Psoas muscle (tissue), 8 donors: ENCODE results near the gene NLN. TPM values are rescaled to one million over a fixed set of nuclear protein-coding genes. Genes with fewer than 3 reads are reported as not detected.
A peak's percentile ranks its signal among the peaks of the same experiment; 100 is the strongest.
"Not testable (repeated sequence)": the region's sequence is repeated elsewhere in the genome, so short reads cannot be mapped to it uniquely, and the experiment has no call there.

Experiments used
- ATAC-seq, 4 donors: fragments of 200-7000 bp; cut with Tn5 transposase; one replicate each; pipeline ENCODE4 v1.9.1; 2020; ENCODE audit warnings: moderate library complexity in 3 of 4, mild to moderate bottlenecking in 2 of 4
- DNase-seq, 2 donors: peaks; one replicate each; pipeline ENCODE4 v3.0.0-alpha.2; 2020
- H3K27ac ChIP-seq: fragments of 200-600 bp; one replicate; pipeline ENCODE4 v1.8.0; 2022
- H3K27me3 ChIP-seq, 3 donors: fragments of 200-600 bp in 1 of 3; one replicate each; pipeline versions ENCODE4 v1.6.1 to v1.8.0; 2013 to 2022; ENCODE audit warnings: low read length in 2 of 3, mild to moderate bottlenecking in 2 of 3, moderate library complexity in 1 of 3; ENCODE audit not compliant: insufficient read depth in 3 of 3
- H3K36me3 ChIP-seq, 2 donors: fragments of 200-600 bp in 1 of 2; one replicate each; pipeline versions ENCODE4 v1.6.1 to v1.8.0; 2013 to 2022; ENCODE audit warnings: low read depth in 1 of 2, mild to moderate bottlenecking in 1 of 2, moderate library complexity in 1 of 2; ENCODE audit not compliant: insufficient read depth in 1 of 2
- H3K4me1 ChIP-seq: fragments of 200-600 bp; one replicate; pipeline ENCODE4 v1.8.0; 2022
- H3K4me3 ChIP-seq: fragments of 200-600 bp; one replicate; pipeline ENCODE4 v1.8.0; 2022; ENCODE audit warnings: mild to moderate bottlenecking
- H3K9me3 ChIP-seq: fragments of 200-600 bp; one replicate; pipeline ENCODE4 v1.8.0; 2022
- WGBS, 3 donors: extraction: QIAGEN DNeasy Blood & Tissue Kit; methylation state at CpG; one replicate each; pipeline versions ENCODE4 v1.1.6 to v1.1.7; 2013; 5-methylcytosine and 5-hydroxymethylcytosine counted together
- intact Hi-C, 2 donors: fragments of 100-400 bp; cut with DNase I; formaldehyde crosslinking; loops; one replicate each; pipeline versions ENCODE4 v1.11.0 to v1.14.2; 2022
- polyA plus RNA-seq, 3 donors: library from polyadenylated mRNA; stranded (reverse); fragments of 200-250 nt; gene quantifications; one replicate each; pipeline ENCODE4 v1.2.3, GENCODE V29; 2013
- total RNA-seq, 4 donors: library from RNA; stranded (reverse); fragmentation: NEBNext Ultra II Directional in 2 of 4; extraction: Animal tissue kit (Norgen Biotek cat#: 25700) in 2 of 4; gene quantifications; one replicate each; pipeline versions ENCODE4 v1.2.1 to v1.2.4, GENCODE V29; 2021 to 2023
- TF ChIP-seq, protein P1 (sequence below): fragments of 200-600 bp; IDR thresholded peaks from one replicate; pipeline ENCODE4 v1.8.0; 2022; ENCODE audit warnings: antibody characterized with exemption
- donor health status: healthy with polysubstance abuse.
- donor health status: DM: no; HTN: no; CAD: no; lungs with moderate emphysema.
- donor health status: Bipolar disorder and iron deficiency.
- donor health status: healthy.
- donor health status: DM: yes; HTN: yes; CAD: no.
- donor health status: DM: no; HTN: no; CAD: no.
- donor health status: DM: no; HTN: no; CAD: no.
- donor health status: DM: yes; HTN: yes; CAD: no.

NLN gene
- total and polyA plus RNA-seq, 7 donors = 9.8 to 69.9 (median 31.4) TPM

- Histone ChIP-seq H3K27ac (peak overlapping the region; percentile 39), H3K9me3 (no peaks in the 10 kb centered on the region), H3K27me3 (peaks cover 0 to 2% (median 0%) of the 10 kb centered on the region in 3 donors), H3K36me3 (no peaks in the 10 kb centered on the region), H3K4me3 (no peak overlapping the region), H3K4me1 (no peaks in the 10 kb centered on the region)
- 27 to 41% (median 40%) methylated on average over 1 of the region's 1 CpG for WGBS, 3 donors
- DNase-seq (no peak), ATAC-seq (peak in 2 of 4 donors; percentile 48 to 75)
- intact Hi-C loops = no loop called here
- TF ChIP-seq, protein P1, sequence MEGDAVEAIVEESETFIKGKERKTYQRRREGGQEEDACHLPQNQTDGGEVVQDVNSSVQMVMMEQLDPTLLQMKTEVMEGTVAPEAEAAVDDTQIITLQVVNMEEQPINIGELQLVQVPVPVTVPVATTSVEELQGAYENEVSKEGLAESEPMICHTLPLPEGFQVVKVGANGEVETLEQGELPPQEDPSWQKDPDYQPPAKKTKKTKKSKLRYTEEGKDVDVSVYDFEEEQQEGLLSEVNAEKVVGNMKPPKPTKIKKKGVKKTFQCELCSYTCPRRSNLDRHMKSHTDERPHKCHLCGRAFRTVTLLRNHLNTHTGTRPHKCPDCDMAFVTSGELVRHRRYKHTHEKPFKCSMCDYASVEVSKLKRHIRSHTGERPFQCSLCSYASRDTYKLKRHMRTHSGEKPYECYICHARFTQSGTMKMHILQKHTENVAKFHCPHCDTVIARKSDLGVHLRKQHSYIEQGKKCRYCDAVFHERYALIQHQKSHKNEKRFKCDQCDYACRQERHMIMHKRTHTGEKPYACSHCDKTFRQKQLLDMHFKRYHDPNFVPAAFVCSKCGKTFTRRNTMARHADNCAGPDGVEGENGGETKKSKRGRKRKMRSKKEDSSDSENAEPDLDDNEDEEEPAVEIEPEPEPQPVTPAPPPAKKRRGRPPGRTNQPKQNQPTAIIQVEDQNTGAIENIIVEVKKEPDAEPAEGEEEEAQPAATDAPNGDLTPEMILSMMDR = no peak
These were observed 112.3 kb downstream of the NLN start for GRCh38 chr5:65834306-65834705.

GRCh38 chr5:65835191-65835590 is 113.2 kb downstream of the NLN start:
- Histone ChIP-seq H3K4me3 (no peak overlapping the region), H3K9me3 (no peaks in the 10 kb centered on the region), H3K27me3 (peaks cover 0 to 2% (median 0%) of the 10 kb centered on the region in 3 donors), H3K27ac (no peak overlapping the region), H3K36me3 (no peaks in the 10 kb centered on the region), H3K4me1 (no peaks in the 10 kb centered on the region)
- ATAC-seq (no peak), DNase-seq (no peak)
- 60 to 92% (median 87%) methylated on average over 2 of the region's 2 CpGs for WGBS, 3 donors
- intact Hi-C loops = no loop called here
- TF ChIP-seq, protein P1 = no peak

DNA sequence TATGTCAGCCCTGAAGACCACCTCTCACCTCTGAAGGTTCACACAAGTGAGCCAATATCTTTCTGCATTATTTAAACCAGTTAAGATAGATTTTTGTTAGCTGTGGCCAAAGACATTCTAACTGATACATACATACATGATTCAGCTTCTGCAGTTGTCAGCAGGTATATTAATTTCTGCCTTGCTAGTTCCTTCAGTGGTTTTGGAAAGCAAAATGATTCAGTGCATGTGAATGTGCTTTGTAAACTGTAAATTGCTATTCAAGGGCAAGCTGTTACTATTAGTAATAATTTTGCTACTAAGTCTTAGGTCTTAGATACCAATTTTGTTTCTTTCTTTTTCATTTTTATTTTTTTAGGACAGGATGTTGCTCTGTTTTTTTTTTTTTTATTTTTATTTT is 115.1 kb downstream of the NLN start:
- intact Hi-C loops = no loop called here
- Histone ChIP-seq H3K36me3 (no peaks in the 10 kb centered on the region), H3K27ac (no peak overlapping the region), H3K27me3 (no peaks in the 10 kb centered on the region), H3K9me3 (no peaks in the 10 kb centered on the region), H3K4me3 (no peak overlapping the region), H3K4me1 (no peaks in the 10 kb centered on the region)
- no peak for ATAC-seq
- no peak for DNase-seq
- TF ChIP-seq, protein P1 = no peak

- H3K27me3 ChIP-seq, intact Hi-C loops, H3K4me1 ChIP-seq, H3K27ac ChIP-seq, H3K9me3 ChIP-seq, H3K4me3 ChIP-seq, H3K36me3 ChIP-seq, ATAC-seq, DNase-seq: not testable (repeated sequence)
These were observed 117.2 kb downstream of the NLN start for GRCh38 chr5:65839170-65839569.

DNA sequence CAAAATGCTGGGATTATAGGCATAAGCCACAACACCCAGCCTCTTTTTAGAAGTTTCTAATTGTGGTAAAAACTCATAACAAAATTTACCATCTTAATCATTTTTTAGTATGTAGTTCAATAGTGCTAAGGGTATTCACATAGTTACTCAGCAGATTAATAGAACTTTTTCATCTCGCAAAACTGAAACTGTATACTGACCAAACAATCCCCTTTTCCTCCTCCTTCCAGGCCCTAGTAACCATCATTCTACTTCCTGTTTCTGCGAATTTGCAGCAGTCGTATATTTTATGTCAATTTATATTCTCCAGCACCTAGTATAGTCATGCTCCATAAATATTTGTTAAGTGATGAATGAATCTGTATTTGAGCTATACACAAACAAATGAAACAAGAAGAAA is 118.1 kb downstream of the NLN start:
- intact Hi-C loops = no loop called here
- WGBS, 3 donors = 48 to 57% (median 54%) methylated on average over 3 of the region's 3 CpGs
- TF ChIP-seq, protein P1 = no peak
- Histone ChIP-seq H3K4me1 (no peaks in the 10 kb centered on the region), H3K4me3 (no peak overlapping the region), H3K27ac (no peak overlapping the region), H3K9me3 (no peaks in the 10 kb centered on the region), H3K36me3 (no peaks in the 10 kb centered on the region), H3K27me3 (no peaks in the 10 kb centered on the region)
- DNase-seq = no peak
- no peak for ATAC-seq

GRCh38 chr5:65844763-65845162 is 122.8 kb downstream of the NLN start:
- H3K27ac ChIP-seq, H3K4me3 ChIP-seq, intact Hi-C loops, H3K27me3 ChIP-seq, H3K9me3 ChIP-seq, H3K4me1 ChIP-seq, H3K36me3 ChIP-seq, ATAC-seq, DNase-seq: not testable (repeated sequence)
- 90 to 93% (median 91%) methylated on average over 4 of the region's 4 CpGs for WGBS, 3 donors
